ENCODE data around the gene ZNF496. TPM values are rescaled to one million over a fixed set of nuclear protein-coding genes. Genes with fewer than 3 reads are reported as not detected.
"Not testable (repeated sequence)": the region's sequence is repeated elsewhere in the genome, so short reads cannot be mapped to it uniquely, and the experiment has no call there.

Gene ZNF496
- total RNA-seq, 1 donor from 2014 or later = 17.3 TPM

GRCh38 chr1:247270003-247270402 lies 61.7 kb downstream of the ZNF496 start:
- intact Hi-C loops (cut with DNase I) = no loop called here
- DNase-seq (ENCODE audit: low spot score) = no peak

GRCh38 chr1:247269133-247269532 lies 62.5 kb downstream of the ZNF496 start:
- intact Hi-C loops (cut with DNase I) = no loop called here
- DNase-seq (ENCODE audit: low spot score) = no peak

GRCh38 chr1:247268390-247269045 lies 63.1 kb downstream of the ZNF496 start:
- intact Hi-C loops (cut with DNase I) = no loop called here
- no peak for DNase-seq (ENCODE audit: low spot score)

DNA sequence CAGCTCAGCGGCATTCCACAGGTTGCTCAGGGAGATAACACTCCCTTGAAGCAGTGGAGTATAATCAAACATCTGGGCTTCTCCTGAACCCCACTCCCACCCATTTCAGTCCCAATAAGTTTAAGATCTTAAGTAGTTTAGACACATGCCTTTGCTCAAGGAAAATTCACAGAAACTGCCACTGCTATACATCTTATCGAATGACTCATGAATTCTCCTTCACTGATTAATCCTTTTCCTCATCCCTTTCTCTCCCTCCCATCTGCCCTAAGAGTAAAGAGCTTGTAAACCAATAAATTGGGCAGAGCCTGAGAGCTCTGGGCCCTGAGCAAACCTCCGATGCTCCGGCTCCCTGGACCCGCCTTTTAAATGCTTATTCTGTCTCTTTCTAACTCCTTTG lies 65.6 kb downstream of the ZNF496 start:
- DNase-seq (ENCODE audit: low spot score) = no peak
- intact Hi-C loops (cut with DNase I) = no loop called here

DNA sequence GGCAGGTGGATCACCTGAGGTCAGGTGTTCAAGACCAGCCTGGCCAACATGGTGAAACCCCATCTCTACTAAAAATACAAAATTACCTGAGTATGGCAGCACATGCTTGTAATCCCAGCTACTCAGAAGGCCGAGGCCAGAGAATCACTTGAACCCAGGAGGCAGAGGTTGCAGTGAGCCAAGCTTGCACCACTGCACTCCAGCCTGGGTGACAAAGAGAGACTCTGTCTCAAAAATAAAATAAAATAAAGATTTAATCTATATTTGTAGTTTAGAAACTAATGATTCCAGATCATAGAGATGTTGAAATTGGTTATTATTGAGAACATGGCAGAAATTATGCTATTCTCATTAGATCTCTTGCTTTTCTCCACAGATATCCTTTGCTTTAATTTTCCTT lies 75.9 kb downstream of the ZNF496 start, which contains the start of gene VN1R5:
VN1R5 (plus strand) TSS at position 301 of the 400 bp plus-strand sequence.
- intact Hi-C loops (cut with DNase I); DNase-seq (ENCODE audit: low spot score): not testable (repeated sequence)

DNA sequence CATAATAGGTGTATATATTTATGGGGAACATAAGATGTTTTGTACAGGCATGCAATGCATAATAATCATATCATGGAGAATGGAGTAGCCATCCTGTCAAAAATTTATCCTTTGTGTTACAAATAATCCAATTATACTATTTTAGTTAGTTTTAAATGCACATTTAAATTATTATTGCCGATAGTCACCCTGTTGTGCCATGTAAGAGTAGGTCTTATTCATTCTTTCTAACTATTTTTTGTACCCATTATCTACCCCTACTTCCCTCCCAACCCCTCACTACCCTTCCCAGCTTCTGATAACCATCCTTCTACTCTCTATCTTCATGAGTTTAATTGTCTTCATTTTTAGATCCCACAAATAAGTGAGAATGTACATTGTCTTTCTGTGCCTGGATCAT lies 84.1 kb downstream of the ZNF496 start:
- intact Hi-C loops (cut with DNase I) = no loop called here
- DNase-seq (ENCODE audit: low spot score) = no peak

Other genes with a start within 250 kb of the ZNF496 start
- gene ZNF669, start 227.5 kb downstream of the ZNF496 start, total RNA-seq = 3.1 TPM
- gene ZNF124, start 159.8 kb downstream of the ZNF496 start, total RNA-seq = 14.9 TPM
- gene VN1R5, start 75.8 kb downstream of the ZNF496 start, total RNA-seq = not detected
- 1.1 TPM for gene NLRP3, start 84.3 kb upstream of the ZNF496 start, total RNA-seq
- not detected for gene OR2B11, start 126.2 kb upstream of the ZNF496 start, total RNA-seq
- gene OR2C3, start 204.6 kb upstream of the ZNF496 start, total RNA-seq = not detected
- gene GCSAML, start 217.3 kb upstream of the ZNF496 start, total RNA-seq = not detected

All from cardiac septum (tissue), 1 donor.